SKM-1 (cell line): ENCODE measurements around the gene LHFPL6.
"Not testable (repeated sequence)": the region's sequence is repeated elsewhere in the genome, so short reads cannot be mapped to it uniquely, and the experiment has no call there.

Experiments
- DNase-seq: peaks from one replicate; lab custom pipeline; 2025; ENCODE audit not compliant: unreplicated experiment; lab: John Stamatoyannopoulos, UW

LHFPL6 gene

DNA sequence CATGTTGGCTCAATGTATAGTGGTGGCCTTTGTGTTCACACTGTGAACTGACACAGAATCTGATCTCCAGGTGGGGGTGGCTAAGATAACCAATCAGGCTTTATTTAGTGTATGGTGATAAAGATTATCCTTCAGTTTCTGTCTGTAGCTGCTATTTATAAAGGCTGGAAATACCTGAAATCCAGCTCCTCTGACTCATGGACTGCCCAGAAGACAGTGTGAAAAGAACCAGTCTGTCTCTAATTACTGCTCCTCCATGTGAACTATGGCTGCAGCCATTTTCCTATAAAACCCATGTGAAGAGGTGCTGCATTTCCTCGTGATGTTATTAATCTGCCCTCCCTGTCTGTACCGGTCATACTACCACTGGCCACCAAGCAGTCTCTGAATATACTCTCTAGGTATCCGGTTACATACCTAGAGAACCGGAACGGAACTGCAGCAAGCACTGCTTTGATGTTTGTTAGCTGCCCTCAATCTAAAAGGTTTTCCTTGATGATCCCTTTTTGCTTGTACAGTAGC is 238.0 kb downstream of the LHFPL6 start:
- no peak for DNase-seq

DNA sequence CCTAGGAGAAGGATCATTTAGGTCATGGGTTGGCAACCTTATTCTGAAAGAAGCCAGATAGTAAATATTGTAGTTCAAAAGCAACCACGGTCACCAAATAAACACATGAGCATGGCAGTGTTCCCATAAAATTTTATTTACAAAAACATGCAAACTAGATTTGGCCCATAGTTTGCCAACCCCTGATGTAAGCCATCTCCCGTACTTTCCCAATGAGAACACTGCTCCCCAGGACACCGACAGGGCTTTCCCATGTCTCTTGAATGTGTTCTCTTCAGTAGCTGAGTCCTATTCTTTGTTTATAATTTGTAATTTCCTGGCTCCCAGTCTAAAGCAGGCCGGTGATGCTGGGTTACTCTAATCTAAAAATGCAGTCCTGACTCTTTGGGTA is 239.6 kb downstream of the LHFPL6 start:
- no peak for DNase-seq

DNA sequence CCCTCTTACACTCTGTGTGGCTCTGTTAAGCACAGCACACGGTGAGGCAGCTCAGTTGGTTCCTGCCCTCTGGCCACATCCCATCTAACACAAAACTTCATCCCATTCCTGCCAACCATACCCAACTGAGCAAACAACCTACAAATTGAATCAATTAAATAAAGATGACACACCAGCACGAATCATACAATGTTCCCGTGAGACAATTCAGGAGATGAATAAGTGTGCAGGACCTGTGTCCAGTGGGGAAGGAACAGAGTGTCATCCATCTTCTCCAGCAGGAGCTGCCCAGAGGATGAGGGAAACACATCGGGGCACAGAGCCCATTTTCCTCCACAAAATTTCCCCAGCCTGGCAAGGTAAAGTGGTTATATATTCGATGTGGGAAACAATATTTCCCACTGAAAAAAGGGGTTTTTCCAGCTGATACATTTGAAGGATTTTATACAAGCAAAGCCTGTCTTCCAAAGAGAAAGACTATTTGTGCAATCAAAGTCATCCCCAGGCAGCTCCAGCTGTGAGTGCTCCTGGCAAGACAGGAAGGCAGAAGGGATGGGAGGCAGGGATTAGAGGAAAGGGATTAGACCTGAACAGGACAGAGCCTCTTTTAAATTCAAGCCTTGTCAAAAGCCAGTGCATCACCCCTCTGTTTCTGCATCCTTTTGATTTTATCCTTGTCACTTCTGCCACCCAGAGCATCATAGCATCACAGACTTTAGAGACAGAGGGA is 240.2 kb downstream of the LHFPL6 start:
- no peak for DNase-seq

DNA sequence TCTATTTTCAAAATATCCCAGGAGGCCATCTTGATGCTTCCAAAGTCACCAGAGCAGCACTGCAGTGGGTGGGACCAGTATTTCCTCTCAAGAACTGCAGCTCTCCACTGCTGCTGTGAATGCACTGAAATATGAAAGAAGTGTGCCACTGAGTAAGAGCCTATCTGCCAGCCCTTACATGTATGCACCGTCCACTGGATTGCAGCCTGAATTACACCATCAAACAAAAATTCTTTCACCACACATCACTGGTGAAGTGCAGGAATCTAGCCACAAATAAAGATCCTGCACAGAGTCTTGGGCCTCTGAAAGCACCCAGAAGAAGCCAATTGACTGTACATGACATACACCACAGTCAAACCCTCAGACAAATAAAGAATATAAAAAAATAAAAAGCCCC is 249.0 kb downstream of the LHFPL6 start:
- DNase-seq: no peak

DNA sequence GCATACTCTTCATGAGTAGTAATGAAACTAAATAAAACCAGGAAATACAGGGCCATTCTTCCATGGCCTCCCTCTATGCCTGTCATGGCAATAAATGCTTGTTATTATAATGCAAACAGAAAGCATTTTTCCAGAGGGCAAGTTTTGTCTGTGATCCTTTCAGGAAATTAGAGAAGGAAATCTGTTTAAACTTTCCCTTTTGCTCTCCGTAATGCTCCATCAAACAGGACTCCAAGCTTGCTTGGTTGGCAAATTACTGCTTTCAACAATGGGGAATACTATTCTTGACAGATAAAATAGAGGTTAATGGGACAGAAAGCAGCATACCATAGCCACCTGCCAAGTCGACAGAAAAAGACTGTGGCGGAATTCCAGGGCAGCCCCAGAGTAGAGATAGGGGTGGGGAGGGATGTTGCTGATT is 252.5 kb downstream of the LHFPL6 start:
- DNase-seq: no peak

DNA sequence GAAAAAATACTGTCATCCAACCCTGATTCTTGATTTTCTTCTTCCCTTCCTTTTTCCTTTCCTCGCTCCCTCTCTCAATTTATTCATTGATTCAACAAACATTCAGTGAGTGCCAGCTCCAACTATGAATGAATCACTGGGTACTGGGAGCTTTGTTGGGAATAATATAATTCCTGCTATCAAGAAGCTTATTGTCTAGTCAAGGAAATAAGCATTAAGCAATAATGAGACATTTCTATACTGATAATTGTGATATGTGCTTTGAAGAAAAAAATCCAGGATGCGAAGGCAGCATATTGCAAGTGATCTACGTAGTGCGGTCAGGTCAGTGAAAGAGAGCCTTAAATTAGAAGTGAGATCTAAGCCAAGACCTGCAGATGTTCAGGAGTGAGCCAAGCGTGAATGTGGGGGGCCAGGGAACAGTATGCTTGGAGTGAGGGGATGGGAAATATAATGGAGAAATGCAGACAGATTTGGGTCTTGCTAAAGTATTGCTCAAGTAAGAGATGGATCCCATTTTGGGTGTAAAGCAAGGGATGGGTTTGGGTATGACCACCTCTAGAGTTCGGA is 253.5 kb downstream of the LHFPL6 start:
- no peak for DNase-seq

DNA sequence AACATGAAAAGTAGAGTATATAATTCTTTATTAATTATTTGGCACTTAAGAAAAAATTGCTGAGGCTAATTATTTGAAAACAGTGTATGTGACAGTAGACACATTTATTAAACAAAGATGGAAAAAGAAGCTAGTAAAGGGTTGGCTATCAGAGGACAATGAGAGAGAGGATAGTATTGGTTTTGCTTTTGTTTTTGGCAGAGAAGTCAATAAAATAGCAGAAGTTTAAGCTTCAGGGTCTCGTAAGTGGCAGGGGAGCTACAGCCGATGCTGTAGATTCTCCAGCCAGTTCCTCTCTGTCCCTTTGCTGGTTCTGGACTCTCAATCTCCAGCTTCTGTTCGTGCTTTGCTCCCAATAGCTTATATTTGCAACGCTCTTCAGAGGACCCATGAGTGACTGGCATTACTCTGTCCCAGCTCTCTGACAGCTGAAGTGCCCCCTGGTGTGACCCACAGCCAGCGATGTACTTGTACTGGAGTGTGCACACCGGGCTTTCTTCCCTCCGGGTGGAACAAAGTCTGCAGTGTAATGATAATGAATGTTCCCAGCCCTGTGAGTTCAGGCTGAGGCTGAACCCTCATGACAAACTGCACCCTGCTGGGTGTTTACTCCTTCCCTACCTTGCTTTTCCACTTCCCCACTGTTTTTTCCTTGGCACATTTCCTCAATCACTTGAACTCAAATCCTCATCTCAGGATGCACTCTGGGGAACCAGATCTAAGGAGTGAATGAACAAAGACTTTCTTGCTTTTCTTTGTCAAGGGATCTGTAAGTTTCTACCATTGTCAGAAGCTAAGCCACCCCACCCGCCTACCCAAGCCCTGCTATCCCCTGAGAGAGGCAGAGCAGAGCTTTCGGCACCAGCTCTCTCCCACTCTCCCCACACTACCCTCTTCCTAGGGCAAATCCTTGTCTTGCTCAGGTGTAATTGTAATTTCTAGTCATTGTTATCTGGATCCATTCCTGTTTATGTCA is 254.8 kb downstream of the LHFPL6 start:
- DNase-seq: no peak

DNA sequence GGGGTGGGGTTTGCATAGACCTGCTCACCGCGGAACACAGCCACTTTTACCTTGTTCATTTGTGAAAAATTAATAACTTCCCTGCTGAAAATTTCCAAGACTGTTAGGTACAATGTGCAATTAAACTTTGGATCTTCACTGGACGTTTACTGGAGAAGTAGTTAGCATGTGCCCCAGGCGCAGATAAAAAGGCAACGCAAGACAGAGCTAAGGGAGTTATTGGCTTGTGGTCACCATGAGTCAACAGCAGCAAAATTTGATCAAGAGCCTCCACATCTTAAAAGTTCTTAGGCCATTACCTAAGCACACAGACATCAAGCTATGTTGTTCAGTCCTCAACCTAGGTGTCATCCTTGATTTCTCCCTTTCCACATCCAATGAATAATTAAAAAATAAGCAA is 257.0 kb downstream of the LHFPL6 start:
- no peak for DNase-seq

DNA sequence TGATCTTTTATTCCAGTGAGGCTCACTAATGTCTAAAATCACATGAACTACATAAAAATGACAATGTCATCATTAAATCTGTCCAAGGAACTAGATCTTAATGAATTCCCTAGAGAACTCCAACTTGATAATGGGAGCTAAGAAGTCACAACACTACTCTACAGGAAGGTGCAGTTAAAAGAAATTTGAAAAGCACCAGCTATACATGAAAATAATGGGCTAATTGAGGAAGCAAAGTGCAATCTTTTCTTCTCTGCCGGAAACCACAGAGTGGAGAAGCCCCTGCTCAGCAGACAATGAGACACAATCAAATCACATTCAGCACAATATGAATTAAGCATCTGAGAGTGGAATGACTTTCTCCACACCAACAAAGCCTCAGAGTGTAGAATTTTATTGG is 261.7 kb downstream of the LHFPL6 start:
- DNase-seq: no peak

DNA sequence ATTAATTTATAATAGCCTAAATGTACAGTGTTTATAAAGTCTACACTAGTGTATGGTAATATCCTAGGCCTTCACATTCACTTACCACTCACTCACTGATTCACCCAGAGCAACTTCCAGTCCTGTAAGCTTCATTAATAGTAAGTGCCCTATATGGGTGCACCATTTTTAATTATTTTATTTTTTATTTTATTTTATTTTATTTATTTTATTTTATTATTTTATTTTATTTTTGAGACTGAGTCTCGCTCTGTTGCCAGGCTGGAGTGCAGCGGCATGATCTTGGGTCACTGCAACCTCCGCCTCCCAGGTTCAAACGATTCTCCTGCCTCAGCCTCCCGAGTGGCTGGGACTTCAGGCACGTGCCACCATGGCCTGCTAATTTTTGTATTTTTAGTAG is 264.9 kb downstream of the LHFPL6 start:
- DNase-seq: not testable (repeated sequence)

DNA sequence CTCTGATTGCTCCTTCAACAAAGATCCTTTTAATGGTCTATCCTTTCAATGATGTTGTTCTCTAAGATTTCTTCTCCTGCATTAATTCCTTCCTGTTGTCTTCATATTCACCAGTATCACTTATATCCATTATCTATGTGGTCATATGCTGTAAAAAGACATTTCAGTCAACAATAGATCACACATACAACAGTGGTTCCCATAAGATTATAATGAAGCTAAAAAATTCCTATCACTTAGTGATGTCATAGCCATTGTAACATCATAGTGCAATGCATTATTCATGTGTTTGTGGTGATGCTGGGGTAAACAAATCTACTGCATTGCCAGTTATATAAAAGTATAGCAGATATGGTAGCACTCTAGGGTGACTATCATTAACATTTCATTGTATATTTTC is 266.1 kb downstream of the LHFPL6 start:
- no peak for DNase-seq

DNA sequence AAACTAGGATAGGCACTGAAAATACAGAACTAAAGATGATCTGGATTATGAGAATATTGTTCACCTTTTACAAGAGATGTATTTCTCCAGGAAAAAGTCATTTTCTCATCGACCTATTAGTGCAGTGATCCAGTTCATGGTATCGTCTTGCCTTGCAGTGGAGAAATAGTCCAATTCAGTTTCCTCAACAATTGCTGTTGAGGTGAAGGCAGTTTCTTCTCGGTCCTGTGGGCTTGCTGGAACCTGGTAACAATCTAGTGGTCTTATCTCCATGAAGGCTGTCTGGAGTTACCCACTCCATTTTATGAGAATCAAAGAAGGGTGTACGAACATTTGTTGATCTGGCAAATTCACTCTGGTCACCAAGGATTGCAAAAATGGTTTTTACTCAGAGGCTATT is 266.8 kb downstream of the LHFPL6 start:
- DNase-seq: no peak

DNA sequence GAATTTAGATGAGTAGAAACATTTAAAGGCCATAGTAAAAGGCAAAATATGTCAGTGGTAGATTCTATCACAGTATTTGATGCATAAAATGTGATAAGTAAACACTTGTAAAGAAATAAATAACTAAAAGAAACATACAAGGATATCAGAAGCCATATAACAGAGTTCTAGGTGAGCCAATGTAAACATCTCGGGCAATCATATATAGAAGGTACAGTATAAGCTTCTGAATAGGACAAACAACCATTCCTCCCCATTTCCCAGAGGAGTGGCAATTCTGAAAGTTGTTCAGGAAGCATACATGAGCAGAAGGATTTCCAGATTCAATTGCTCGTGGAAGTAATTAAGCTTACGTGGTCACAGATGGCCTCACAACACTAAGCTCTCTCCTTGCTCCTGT is 267.3 kb downstream of the LHFPL6 start:
- DNase-seq: no peak

DNA sequence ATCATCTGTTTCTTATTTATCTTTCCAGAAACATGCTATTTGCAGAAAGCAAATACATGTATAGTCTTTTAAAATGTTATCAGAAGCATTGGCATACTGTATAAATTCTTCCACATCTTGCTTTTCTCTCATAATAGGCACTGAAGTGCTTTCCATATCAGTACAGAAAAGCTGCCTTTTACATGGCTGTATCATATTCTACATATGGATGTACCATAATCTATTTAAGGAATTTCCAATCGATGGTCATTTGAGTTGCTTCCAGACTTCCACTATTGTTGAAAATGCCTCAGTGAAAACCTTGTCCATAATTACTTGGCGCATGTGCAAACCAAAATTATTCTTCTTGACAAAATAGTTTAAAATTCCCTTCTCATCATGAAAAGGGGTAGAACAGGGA is 272.5 kb downstream of the LHFPL6 start:
- DNase-seq: no peak

DNA sequence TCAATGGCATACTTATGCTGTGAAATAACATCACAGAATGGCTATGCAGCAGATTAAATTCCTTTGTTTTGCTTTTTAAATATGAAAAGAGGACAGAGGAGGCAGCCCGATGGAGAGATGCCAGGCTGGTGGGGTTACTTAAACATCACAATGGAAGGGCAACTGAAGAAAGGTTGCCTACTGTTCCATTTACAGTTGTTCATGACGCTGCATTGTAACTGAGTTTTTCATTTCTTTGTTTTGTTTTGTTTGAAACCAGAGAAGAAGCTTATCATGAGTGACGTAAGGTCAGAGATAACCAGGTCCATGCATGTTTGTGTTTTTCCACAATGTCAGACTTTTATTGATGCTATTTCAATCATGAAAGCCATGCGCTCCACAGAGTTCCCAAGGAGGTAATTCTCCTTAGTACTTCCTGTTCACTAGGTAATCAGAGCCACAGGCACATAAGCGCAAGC is 273.8 kb downstream of the LHFPL6 start:
- DNase-seq: no peak

DNA sequence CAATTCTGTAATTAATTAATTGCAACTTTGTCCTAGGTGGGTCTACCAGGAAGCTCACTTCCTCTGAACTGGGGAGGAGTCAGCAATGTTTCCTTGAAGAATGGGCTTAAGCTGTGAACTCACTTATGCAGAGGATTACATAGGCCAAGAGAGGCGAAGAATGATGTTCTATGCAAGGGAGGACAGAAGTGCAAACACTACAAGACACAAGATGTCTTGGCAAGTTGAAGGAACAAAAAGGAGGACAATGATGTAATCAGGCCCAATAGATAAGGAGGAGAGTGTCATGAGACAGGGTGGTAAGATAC is 275.9 kb downstream of the LHFPL6 start:
- no peak for DNase-seq

DNA sequence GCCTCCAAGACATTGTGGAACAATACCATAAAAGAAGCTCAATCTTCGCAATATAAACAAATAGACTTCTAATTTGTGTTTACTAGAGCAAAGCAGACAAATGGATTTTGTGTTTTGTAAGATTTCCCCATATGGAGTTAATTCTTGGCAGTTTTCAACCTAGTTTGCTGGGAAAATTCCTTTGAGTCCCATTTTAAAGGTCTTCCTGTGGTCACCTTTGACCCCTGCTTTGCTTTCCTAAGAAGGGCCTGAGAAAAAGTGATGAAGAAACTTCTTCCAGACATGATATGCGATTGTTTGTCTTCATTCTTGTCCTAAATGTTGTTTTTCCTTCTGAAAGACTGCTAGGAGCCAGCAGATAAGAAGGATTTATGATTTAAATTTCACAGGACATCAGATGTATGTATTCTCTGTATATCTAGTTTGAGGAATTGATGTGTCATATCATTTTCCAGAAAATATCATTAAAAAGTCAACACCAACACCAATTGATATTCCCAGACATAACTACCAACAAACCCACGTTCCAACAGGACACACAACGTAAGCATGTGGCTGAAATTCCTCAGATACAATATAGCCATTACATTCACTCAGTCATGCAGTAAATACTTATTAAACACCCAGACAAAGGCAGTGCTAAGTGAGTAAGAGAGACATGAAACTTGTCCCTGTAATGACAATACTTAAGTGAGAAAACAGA is 276.4 kb downstream of the LHFPL6 start:
- DNase-seq: no peak

DNA sequence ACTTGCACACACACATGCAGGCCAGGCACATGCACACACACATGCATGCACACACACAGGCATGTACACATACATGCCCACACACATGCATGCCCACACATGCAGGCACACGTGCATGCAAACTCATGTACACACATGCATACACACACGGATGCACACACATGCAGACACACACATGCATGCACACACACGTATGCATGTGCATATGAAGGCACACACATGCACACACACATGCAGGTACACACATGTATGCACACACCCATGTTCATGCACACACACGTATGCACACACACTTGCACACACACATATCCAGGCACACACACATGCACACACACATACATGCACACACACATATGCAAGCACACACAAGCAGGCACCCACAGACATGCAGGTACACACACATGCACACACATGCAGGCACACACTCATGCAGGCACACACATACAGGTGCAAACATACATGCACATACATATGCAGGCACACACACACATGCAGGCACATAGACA is 278.1 kb downstream of the LHFPL6 start:
- DNase-seq: no peak

DNA sequence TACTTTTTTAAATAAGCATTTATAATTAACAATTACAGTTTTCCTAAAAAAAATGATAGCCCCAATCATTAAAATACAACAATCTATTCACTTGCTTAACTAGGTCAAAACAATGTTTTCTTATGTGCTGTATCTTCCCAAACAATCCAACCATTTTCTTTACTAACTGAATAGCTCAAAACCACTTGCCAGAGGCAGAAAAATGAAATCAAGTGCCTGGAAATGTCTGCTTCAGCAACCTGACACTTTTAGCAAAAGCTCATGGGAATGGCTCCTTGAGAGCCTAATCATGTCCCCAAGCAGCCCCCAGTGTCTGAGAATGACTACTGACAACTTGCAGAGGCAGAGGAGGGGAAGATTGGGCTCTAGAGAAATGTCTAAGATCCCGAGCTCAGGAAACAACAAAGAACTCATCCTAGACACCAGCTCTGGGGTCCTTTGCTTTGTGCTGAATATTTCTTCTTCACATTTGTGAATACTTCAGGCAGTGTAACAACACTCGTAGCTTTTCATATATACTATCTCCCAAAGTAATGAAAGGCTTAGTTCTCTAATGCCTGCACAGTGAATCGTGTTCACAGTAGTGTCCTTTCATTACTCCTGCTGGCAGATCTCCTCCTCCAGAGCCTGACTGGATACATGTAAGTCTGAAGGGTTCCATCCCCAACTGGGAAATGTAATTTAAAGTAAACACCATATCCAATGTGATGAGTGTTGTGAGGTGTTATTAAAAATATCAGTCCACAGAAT is 280.0 kb downstream of the LHFPL6 start:
- no peak for DNase-seq

DNA sequence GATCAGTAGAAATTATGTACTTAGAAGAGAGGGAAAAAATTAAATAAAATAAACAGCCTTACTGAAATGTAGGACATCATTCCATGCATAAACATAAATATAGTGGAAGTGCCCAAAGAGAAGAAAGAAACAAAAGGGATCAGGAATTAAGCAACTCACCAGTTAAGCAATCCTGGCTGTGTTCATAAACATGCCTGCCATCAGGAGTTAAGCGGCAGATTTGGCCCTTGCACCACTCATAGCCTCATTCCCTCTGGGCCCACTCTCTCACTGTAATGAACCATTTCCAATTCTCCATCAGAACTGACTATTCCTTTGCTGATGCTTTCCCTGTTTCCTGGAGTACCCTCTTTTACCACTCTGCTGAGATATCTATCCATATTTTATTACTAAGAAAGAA is 281.4 kb downstream of the LHFPL6 start:
- DNase-seq: no peak
